B cell (primary cell): Measurements from ENCODE around the gene TBC1D9B. TPM values are rescaled to one million over a fixed set of nuclear protein-coding genes. Genes with fewer than 3 reads are reported as not detected.
A peak's percentile ranks its signal among the peaks of the same experiment; 100 is the strongest.

Experiments
- ATAC-seq: fragments of 200-7000 bp; cut with Tn5 transposase; one replicate; pipeline ENCODE4 v1.10.0; 2021; ENCODE audit warnings: low read depth, mild to moderate bottlenecking, moderate number of reproducible peaks, moderate library complexity
- CTCF ChIA-PET: fragments of 350-600 bp; sonication (Branson Sonifier 250); formaldehyde crosslinking; loops from one replicate; lab custom pipeline; 2021; ENCODE audit warnings: antibody characterized with exemption, inconsistent platforms; lab: Charles Lee
- POLR2A ChIA-PET: fragments of 350-600 bp; sonication (Branson Sonifier 250); formaldehyde crosslinking; loops from one replicate; lab custom pipeline; 2021; ENCODE audit warnings: antibody characterized with exemption; lab: Charles Lee
- DNase-seq: peaks from one replicate; pipeline ENCODE4 v3.0.0; 2013
- H2AFZ ChIP-seq: 2 replicates; pipeline ENCODE4 v1.6.1; 2012; ENCODE audit warnings: mild to moderate bottlenecking, low read depth, low read length; ENCODE audit not compliant: insufficient read depth, poor library complexity, severe bottlenecking
- H3K27ac ChIP-seq, 2 donors: 1 replicate in 1 of 2; 2 replicates in 1 of 2; pipeline ENCODE4 v1.5.1; 2012 to 2013; ENCODE audit warnings: low read length in 2 of 2, mild to moderate bottlenecking in 2 of 2, moderate library complexity in 1 of 2
- H3K27me3 ChIP-seq, 4 experiments: fragments of 200-600 bp in 1 of 4; sonication (generic) in 1 of 4; replicated peaks in 1 of 4; 1 replicate in 2 of 4; 2 replicates in 2 of 4; pipeline versions ENCODE4 v1.6.1 to v1.7.0; 2013 to 2016; ENCODE audit warnings: low read length in 3 of 4, mild to moderate bottlenecking in 2 of 4, mixed read lengths in 1 of 4, moderate library complexity in 1 of 4; ENCODE audit not compliant: insufficient read depth in 4 of 4, control insufficient read depth in 3 of 4; ENCODE audit errors: control extremely low read depth in 1 of 4
- H3K36me3 ChIP-seq, 2 experiments: replicated peaks in 1 of 2; 1 replicate in 1 of 2; 2 replicates in 1 of 2; pipeline versions ENCODE4 v1.6.1 to v1.7.1; 2013; ENCODE audit warnings: low read length in 1 of 2; ENCODE audit not compliant: insufficient read depth in 2 of 2, control insufficient read depth in 1 of 2; ENCODE audit errors: control extremely low read depth in 1 of 2, extremely low read depth in 1 of 2
- H3K4me1 ChIP-seq, 2 donors: fragments of 200-600 bp in 1 of 2; sonication (generic) in 1 of 2; 1 replicate in 1 of 2; 2 replicates in 1 of 2; pipeline versions ENCODE4 v1.5.1 to v1.6.1; 2013 to 2017; ENCODE audit warnings: low read length in 2 of 2; ENCODE audit not compliant: control insufficient read depth in 2 of 2, insufficient read depth in 2 of 2
- H3K4me2 ChIP-seq: replicated peaks from 2 replicates; pipeline ENCODE3; 2012; ENCODE audit warnings: mild to moderate bottlenecking, low read depth, low read length; ENCODE audit not compliant: poor library complexity, severe bottlenecking
- H3K4me3 ChIP-seq, 5 experiments: fragments of 200-600 bp in 1 of 5; sonication (generic) in 1 of 5; 1 replicate in 3 of 5; 2 replicates in 2 of 5; pipeline versions ENCODE4 v1.5.1 to v1.7.0; 2011 to 2016; ENCODE audit warnings: low read length in 4 of 5, mild to moderate bottlenecking in 4 of 5, low read depth in 2 of 5, control low read depth in 1 of 5, moderate library complexity in 1 of 5; ENCODE audit not compliant: insufficient read depth in 1 of 5; ENCODE audit errors: control extremely low read depth in 1 of 5, extremely low read depth in 1 of 5
- H3K79me2 ChIP-seq: fragments of 200-600 bp; sonication (generic); one replicate; pipeline ENCODE4 v1.6.0; 2016; ENCODE audit warnings: low read length; ENCODE audit not compliant: control insufficient read depth, insufficient read depth
- H3K9ac ChIP-seq: fragments of 200-600 bp; sonication (generic); 2 replicates; pipeline ENCODE4 v1.6.1; 2017; ENCODE audit warnings: mild to moderate bottlenecking, low read length, moderate library complexity
- H3K9me3 ChIP-seq, 3 donors: one replicate each; pipeline versions ENCODE4 v1.6.1 to v1.7.1; 2013; ENCODE audit warnings: low read length in 2 of 3; ENCODE audit not compliant: control insufficient read depth in 2 of 3, insufficient read depth in 1 of 3; ENCODE audit errors: control extremely low read depth in 1 of 3
- H4K20me1 ChIP-seq: 2 replicates; pipeline ENCODE4 v1.6.0; 2012; ENCODE audit warnings: mild to moderate bottlenecking, low read length; ENCODE audit not compliant: insufficient read depth, control insufficient read depth, poor library complexity, severe bottlenecking
- H3K27ac Mint-ChIP-seq: one replicate; pipeline ENCODE4 v1.8.0; 2021; ENCODE audit warnings: mixed read lengths
- H3K27me3 Mint-ChIP-seq: one replicate; pipeline ENCODE4 v1.8.0; 2021; ENCODE audit warnings: mixed read lengths
- H3K4me1 Mint-ChIP-seq: one replicate; pipeline ENCODE4 v1.8.0; 2021; ENCODE audit warnings: mixed read lengths
- H3K4me3 Mint-ChIP-seq: one replicate; pipeline ENCODE4 v1.8.0; 2021; ENCODE audit warnings: mixed read lengths
- H3K9me3 Mint-ChIP-seq: one replicate; pipeline ENCODE4 v1.8.0; 2022; ENCODE audit warnings: mixed read lengths; ENCODE audit not compliant: insufficient read depth
- CTCF ChIP-seq: fragments of 200-600 bp; IDR thresholded peaks from one replicate; pipeline ENCODE4 v1.8.0; 2022; ENCODE audit warnings: antibody characterized with exemption, mild to moderate bottlenecking
- EZH2 ChIP-seq: IDR thresholded peaks from 2 replicates; pipeline ENCODE4 v1.6.1; 2012; ENCODE audit warnings: borderline replicate concordance, low read depth, mild to moderate bottlenecking, moderate library complexity, low read length; ENCODE audit not compliant: insufficient read depth, poor library complexity, severe bottlenecking
- WGBS: methylation state at CpG from one replicate; pipeline ENCODE4 v1.1.5; 2013; ENCODE audit warnings: missing lambda C conversion rate; ENCODE audit not compliant: insufficient coverage; 5-methylcytosine and 5-hydroxymethylcytosine counted together
- intact Hi-C: fragments of 100-400 bp; cut with micrococcal nuclease; formaldehyde crosslinking; loops from one replicate; pipeline ENCODE4 v1.10.0; 2022
- polyA plus RNA-seq: library from polyadenylated mRNA; depleted of rRNA; stranded (reverse); fragments of >200 nt; gene quantifications from 2 replicates; pipeline ENCODE4 v1.2.3, GENCODE V29; 2012
- total RNA-seq, 2 donors: library from RNA; stranded (reverse); fragments of 120-200 nt in 1 of 2; gene quantifications; 1 replicate in 1 of 2; 2 replicates in 1 of 2; pipeline versions ENCODE4 v1.2.3 to v1.2.4, GENCODE V29; 2013 to 2022

TBC1D9B gene
- total and polyA plus RNA-seq, 2 donors (not counting 1 experiment from before 2014, with no cell fraction given), result 143 to 144 TPM

DNA sequence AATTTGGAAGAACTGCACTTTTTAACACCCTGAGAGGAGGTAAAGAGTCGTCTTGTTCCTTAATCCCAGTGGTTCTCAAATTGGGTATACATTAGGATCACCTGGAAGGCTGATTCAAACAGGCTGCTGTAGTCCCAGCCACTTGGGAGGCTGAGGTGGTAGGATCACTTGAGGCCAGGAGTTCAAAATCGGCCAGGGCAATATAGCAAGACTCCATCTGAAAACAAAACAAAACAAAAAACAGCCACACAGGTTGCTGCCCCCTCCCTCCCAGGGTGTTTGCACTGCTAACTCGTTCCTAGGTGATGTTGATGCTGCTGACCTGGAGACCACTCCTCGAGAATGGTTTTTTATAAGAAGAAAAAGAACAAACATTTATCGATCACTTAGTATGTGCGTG lies 1.5 kb upstream of the TBC1D9B start:
- H3K36me3 ChIP-seq, result peaks cover 0 to 6% of the 10 kb centered on the region in 2 experiments

More for the DNA sequence above, 1.5 kb upstream of the TBC1D9B start:
- no peak for ATAC-seq
- intact Hi-C loops, result loop anchor here (2.0 to 10.0 kb wide), 2 partner anchors 162 to 214 kb away; partner anchors contain the start of genes CANX and RNF130
- Mint-ChIP-seq H3K9me3 (no peaks in the 10 kb centered on the region), H3K27ac (peak overlapping the region; percentile 16), H3K4me1 (peaks cover 22% of the 10 kb centered on the region), H3K27me3 (no peaks in the 10 kb centered on the region), H3K4me3 (peak overlapping the region; percentile 29)
- TF ChIP-seq CTCF, result no peak
- no peak for TF ChIP-seq EZH2
- no peak overlapping the region for H3K9ac ChIP-seq
- H3K4me3 ChIP-seq, result no peak overlapping the region
- peaks cover 39% of the 10 kb centered on the region for H3K79me2 ChIP-seq
- no peak overlapping the region for H3K4me2 ChIP-seq
- H4K20me1 ChIP-seq, result peaks cover 16% of the 10 kb centered on the region
- DNase-seq, result no peak
- peak overlapping the region; percentile 92 for H2AFZ ChIP-seq
- 100% methylated on average over 2 of the region's 6 CpGs for WGBS
- ChIA-PET POLR2A (no interaction called here), CTCF (interaction anchor here (1.1 to 2.5 kb wide), 3 partner anchors 61 to 107 kb away, joined by 5 to 24 read pairs (median 13); no protein-coding TSS in a partner anchor)
- no peak overlapping the region for H3K27ac ChIP-seq
- no peaks in the 10 kb centered on the region for H3K9me3 ChIP-seq
- no peaks in the 10 kb centered on the region for H3K27me3 ChIP-seq
- peaks cover 16 to 30% of the 10 kb centered on the region in 2 donors for H3K4me1 ChIP-seq
